IMR-90 (cell line): ENCODE results near the gene IGSF8. TPM values are rescaled to one million over a fixed set of nuclear protein-coding genes. Genes with fewer than 3 reads are reported as not detected.
A peak's percentile ranks its signal among the peaks of the same experiment; 100 is the strongest.

Source experiments
- ATAC-seq: fragments of 200-7000 bp; cut with Tn5 transposase; 2 replicates; pipeline ENCODE4 v1.9.1; 2020; ENCODE audit warnings: low read depth, mild to moderate bottlenecking, moderate library complexity
- BruUV-seq: library from RNA; stranded (reverse); fragments of 400-500 nt; replicated peaks from 2 replicates; lab custom pipeline; 2021; lab: Mats Ljungman, UMichigan
- CTCF ChIA-PET: fragments of 300-600 bp; formaldehyde crosslinking; extraction: SDS; loops from one replicate; lab custom pipeline; 2021; ENCODE audit warnings: antibody characterized with exemption; lab: Yijun Ruan, JAX
- POLR2A ChIA-PET: fragments of 300-600 bp; sonication (Branson Sonifier 250); formaldehyde crosslinking; loops from one replicate; lab custom pipeline; 2022; ENCODE audit warnings: antibody characterized with exemption; ENCODE audit not compliant: unreplicated experiment; lab: Charles Lee
- DNase-seq: peaks from one replicate; pipeline ENCODE4 v3.0.0; 2013
- H2AFZ ChIP-seq: replicated peaks from 2 replicates; pipeline ENCODE3; 2013; ENCODE audit warnings: low read length, mild to moderate bottlenecking; ENCODE audit not compliant: poor library complexity
- H2AK5ac ChIP-seq: 2 replicates; pipeline ENCODE4 v1.6.1; 2013; ENCODE audit warnings: low read depth, low read length, inconsistent platforms
- H2AK9ac ChIP-seq: replicated peaks from 2 replicates; pipeline ENCODE3; 2013; ENCODE audit warnings: mild to moderate bottlenecking, low read depth, low read length, moderate library complexity; ENCODE audit not compliant: poor library complexity
- H2BK120ac ChIP-seq: 2 replicates; pipeline ENCODE4 v1.6.1; 2013; ENCODE audit warnings: low read depth, low read length, inconsistent platforms
- H2BK15ac ChIP-seq: 3 replicates; pipeline ENCODE4 v1.6.1; 2013; ENCODE audit warnings: low read depth, low read length, inconsistent platforms
- H2BK20ac ChIP-seq: 2 replicates; pipeline ENCODE4 v1.6.1; 2013; ENCODE audit warnings: low read depth, mild to moderate bottlenecking, inconsistent platforms, low read length, moderate library complexity
- H2BK5ac ChIP-seq: 2 replicates; pipeline ENCODE4 v1.6.1; 2013; ENCODE audit warnings: mild to moderate bottlenecking, low read depth, low read length, inconsistent platforms; ENCODE audit not compliant: poor library complexity, severe bottlenecking
- H3K14ac ChIP-seq: replicated peaks from 2 replicates; pipeline ENCODE4 v1.6.1; 2013; ENCODE audit warnings: low read depth, low read length, inconsistent platforms
- H3K18ac ChIP-seq: 2 replicates; pipeline ENCODE4 v1.6.1; 2013; ENCODE audit warnings: low read depth, low read length, control low read depth
- H3K23ac ChIP-seq: 2 replicates; pipeline ENCODE4 v1.6.1; 2013; ENCODE audit warnings: low read depth, low read length, inconsistent platforms
- H3K27ac ChIP-seq: 2 replicates; pipeline ENCODE4 v1.5.1; 2013; ENCODE audit warnings: mild to moderate bottlenecking, control low read depth, low read length; ENCODE audit not compliant: insufficient read depth
- H3K27me3 ChIP-seq: 2 replicates; pipeline ENCODE4 v1.6.1; 2013; ENCODE audit warnings: low read length; ENCODE audit not compliant: control insufficient read depth, insufficient read depth
- H3K36me3 ChIP-seq: 2 replicates; pipeline ENCODE4 v1.6.1; 2013; ENCODE audit warnings: low read length, mixed read lengths; ENCODE audit not compliant: control insufficient read depth, insufficient read depth
- H3K4ac ChIP-seq: 2 replicates; pipeline ENCODE4 v1.6.1; 2013; ENCODE audit warnings: low read depth, low read length, inconsistent platforms
- H3K4me1 ChIP-seq: 2 replicates; pipeline ENCODE4 v1.6.1; 2013; ENCODE audit warnings: low read length, mixed read lengths; ENCODE audit not compliant: control insufficient read depth, insufficient read depth
- H3K4me2 ChIP-seq: 2 replicates; pipeline ENCODE4 v1.6.1; 2013; ENCODE audit warnings: low read depth, mild to moderate bottlenecking, control low read depth, low read length, moderate library complexity
- H3K4me3 ChIP-seq: 2 replicates; pipeline ENCODE4 v1.5.1; 2013; ENCODE audit warnings: low read depth, mild to moderate bottlenecking, control low read depth, low read length, moderate library complexity; ENCODE audit not compliant: insufficient read depth
- H3K56ac ChIP-seq: 2 replicates; pipeline ENCODE4 v1.6.1; 2013; ENCODE audit warnings: low read length, inconsistent platforms; ENCODE audit not compliant: insufficient read depth; ENCODE audit errors: extremely low read depth
- H3K79me1 ChIP-seq, 2 experiments: 2 replicates each; pipeline ENCODE4 v1.6.1; 2013; ENCODE audit warnings: low read length in 2 of 2, inconsistent platforms in 1 of 2, low read depth in 1 of 2
- H3K9ac ChIP-seq: 2 replicates; pipeline ENCODE4 v1.6.1; 2013; ENCODE audit warnings: low read depth, low read length, control low read depth
- H3K9me1 ChIP-seq: 2 replicates; pipeline ENCODE4 v1.6.1; 2013; ENCODE audit warnings: low read length, inconsistent platforms; ENCODE audit not compliant: insufficient read depth
- H3K9me3 ChIP-seq: 2 replicates; pipeline ENCODE4 v1.6.1; 2013; ENCODE audit warnings: low read length; ENCODE audit not compliant: control insufficient read depth, insufficient read depth
- H4K20me1 ChIP-seq: 2 replicates; pipeline ENCODE4 v1.6.1; 2013; ENCODE audit warnings: low read length, inconsistent platforms; ENCODE audit not compliant: insufficient read depth
- H4K5ac ChIP-seq: 2 replicates; pipeline ENCODE4 v1.6.1; 2013; ENCODE audit warnings: mild to moderate bottlenecking, low read depth, low read length, control low read depth
- H4K8ac ChIP-seq, 2 experiments: 2 replicates each; pipeline ENCODE4 v1.6.1; 2013; ENCODE audit warnings: low read depth in 2 of 2, low read length in 2 of 2, control low read depth in 1 of 2, inconsistent platforms in 1 of 2
- H4K91ac ChIP-seq: 2 replicates; pipeline ENCODE4 v1.6.1; 2013; ENCODE audit warnings: low read depth, low read length, inconsistent platforms; ENCODE audit not compliant: insufficient read depth
- BHLHE40 ChIP-seq: fragments of 150-350 bp; IDR thresholded peaks from 2 replicates; pipeline ENCODE4 v1.6.1; 2016; ENCODE audit warnings: mild to moderate bottlenecking, low read depth, low read length
- CEBPB ChIP-seq: IDR thresholded peaks from 2 replicates; pipeline ENCODE4 v1.6.1; 2012; ENCODE audit warnings: low read depth, low read length, improper control_type of control experiment
- CHD1 ChIP-seq: IDR thresholded peaks from 2 replicates; pipeline ENCODE4 v1.6.1; 2012; ENCODE audit warnings: low read depth, low read length, improper control_type of control experiment
- FOS ChIP-seq: fragments of 150-350 bp; IDR thresholded peaks from 2 replicates; pipeline ENCODE4 v1.6.1; 2016; ENCODE audit warnings: low read depth, low read length
- MAFK ChIP-seq: IDR thresholded peaks from 2 replicates; pipeline ENCODE4 v1.6.1; 2012; ENCODE audit warnings: low read depth, low read length, improper control_type of control experiment
- MAZ ChIP-seq: IDR thresholded peaks from 2 replicates; pipeline ENCODE4 v1.6.1; 2012; ENCODE audit warnings: low read depth, mild to moderate bottlenecking, low read length, improper control_type of control experiment, moderate library complexity, borderline replicate concordance
- MXI1 ChIP-seq: IDR thresholded peaks from 2 replicates; pipeline ENCODE4 v1.6.1; 2012; ENCODE audit warnings: low read depth, mild to moderate bottlenecking, low read length, moderate library complexity, borderline replicate concordance
- POLR2A ChIP-seq: IDR thresholded peaks from 2 replicates; pipeline ENCODE4 v1.6.1; 2012; ENCODE audit warnings: mild to moderate bottlenecking, low read depth, low read length
- RAD21 ChIP-seq: IDR thresholded peaks from 2 replicates; pipeline ENCODE4 v1.6.1; 2012; ENCODE audit warnings: low read length, improper control_type of control experiment
- RCOR1 ChIP-seq: IDR thresholded peaks from 2 replicates; pipeline ENCODE4 v1.6.1; 2012; ENCODE audit warnings: mild to moderate bottlenecking, low read length, improper control_type of control experiment; ENCODE audit not compliant: insufficient replicate concordance
- RFX5 ChIP-seq: IDR thresholded peaks from 2 replicates; pipeline ENCODE4 v1.8.0; 2012; ENCODE audit warnings: low read depth, mild to moderate bottlenecking, low read length, moderate library complexity
- WGBS, 2 experiments: methylation state at CpG; one replicate each; pipeline versions ENCODE4 v1.1.5 to v1.1.7; 2013; ENCODE audit warnings: missing lambda C conversion rate in 2 of 2; ENCODE audit not compliant: insufficient read length in 1 of 2; ENCODE audit errors: extremely low coverage in 2 of 2; 5-methylcytosine and 5-hydroxymethylcytosine counted together
- dilution Hi-C: fragments of 300-500 bp; cut with HindIII; formaldehyde crosslinking; loops from one replicate; pipeline ENCODE4 v1.14.3; 2018; ENCODE audit warnings: low sequenced_read_pairs; ENCODE audit not compliant: unreplicated experiment
- in situ Hi-C: fragments of 300-500 bp; cut with MboI; formaldehyde crosslinking; loops from 3 replicates; pipeline ENCODE4 v1.14.3; 2019; ENCODE audit warnings: low sequenced_read_pairs, inconsistent platforms, mixed read lengths
- intact Hi-C: fragments of 100-400 bp; cut with micrococcal nuclease; formaldehyde crosslinking; loops from 2 replicates; pipeline ENCODE4 v1.10.0; 2022
- polyA plus RNA-seq, 3 experiments: library from polyadenylated mRNA; depleted of rRNA; stranded (reverse); fragments of >200 nt; gene quantifications; 2 replicates each; pipeline ENCODE4 v1.2.3, GENCODE V29; 2012; ENCODE audit warnings: low replicate concordance in 1 of 3
- total RNA-seq: library from RNA; depleted of rRNA; stranded (reverse); fragments of >200 nt; gene quantifications from 2 replicates; pipeline ENCODE4 v1.2.3, GENCODE V29; 2012
- TF ChIP-seq, protein P1 (sequence below): fragments of 150-350 bp; IDR thresholded peaks from 2 replicates; pipeline ENCODE4 v1.6.1; 2017; ENCODE audit warnings: mild to moderate bottlenecking, antibody characterized with exemption, low read length, low read depth

Gene IGSF8
- total and polyA plus RNA-seq, 2 of the 4 experiments (the other 2 are of a cell fraction): 8.8 to 25.2 TPM

DNA sequence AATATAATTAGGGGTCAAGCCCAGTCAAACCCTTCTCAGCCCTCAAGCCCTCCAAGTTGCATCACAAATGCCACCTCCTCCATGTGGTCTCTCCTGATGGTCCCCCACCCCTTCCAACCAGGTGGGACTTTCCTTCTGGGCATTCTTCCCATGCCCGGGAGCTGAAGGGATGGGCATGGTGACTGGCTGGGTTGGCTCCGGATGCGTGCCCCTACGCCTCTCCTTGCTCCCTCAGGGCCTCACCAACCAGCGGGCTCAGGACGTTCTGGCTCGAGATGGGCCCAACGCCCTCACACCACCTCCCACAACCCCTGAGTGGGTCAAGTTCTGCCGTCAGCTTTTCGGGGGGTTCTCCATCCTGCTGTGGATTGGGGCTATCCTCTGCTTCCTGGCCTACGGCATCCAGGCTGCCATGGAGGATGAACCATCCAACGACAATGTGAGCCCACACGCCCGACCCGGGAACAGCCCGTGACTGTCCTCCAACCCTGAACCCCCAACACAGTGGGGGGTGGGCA is 24.6 kb upstream of the IGSF8 start:
- WGBS, 2 experiments: 84% methylated on average over 3 of the region's 16 CpGs; no CpG with 5 or more reads in 1 of the 2 experiments
- no peak overlapping the region; a peak in 1 of 4 replicates for H4K8ac ChIP-seq
- peak overlapping the region; percentile 23 for H2BK5ac ChIP-seq
- ChIA-PET CTCF (interaction anchor here (0.5 kb wide), 1 partner anchor 96 kb away, joined by 4 read pairs; no protein-coding TSS in a partner anchor), POLR2A (no interaction called here)
- peaks cover 26% of the 10 kb centered on the region for H3K9me1 ChIP-seq
- no peak overlapping the region for H3K4me2 ChIP-seq
- peak overlapping the region; percentile 91; the same call in 1 of the 2 replicates for H2BK120ac ChIP-seq
- no peaks in the 10 kb centered on the region for H3K9me3 ChIP-seq
- no peak overlapping the region for H3K23ac ChIP-seq
- ATAC-seq: no peak
- no peaks in the 10 kb centered on the region for H3K36me3 ChIP-seq
- no peak overlapping the region for H2AFZ ChIP-seq
- H4K20me1 ChIP-seq: no peaks in the 10 kb centered on the region
- TF ChIP-seq MAZ (no peak), FOS (no peak), POLR2A (no peak), MXI1 (no peak), RFX5 (no peak), MAFK (no peak), RCOR1 (no peak), BHLHE40 (no peak), CHD1 (no peak), CEBPB (no peak), RAD21 (no peak)
- TF ChIP-seq, protein P1, sequence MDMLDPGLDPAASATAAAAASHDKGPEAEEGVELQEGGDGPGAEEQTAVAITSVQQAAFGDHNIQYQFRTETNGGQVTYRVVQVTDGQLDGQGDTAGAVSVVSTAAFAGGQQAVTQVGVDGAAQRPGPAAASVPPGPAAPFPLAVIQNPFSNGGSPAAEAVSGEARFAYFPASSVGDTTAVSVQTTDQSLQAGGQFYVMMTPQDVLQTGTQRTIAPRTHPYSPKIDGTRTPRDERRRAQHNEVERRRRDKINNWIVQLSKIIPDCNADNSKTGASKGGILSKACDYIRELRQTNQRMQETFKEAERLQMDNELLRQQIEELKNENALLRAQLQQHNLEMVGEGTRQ: no peak
- dilution Hi-C loops: no loop called here
- H2BK20ac ChIP-seq: peak overlapping the region; percentile 90
- H3K79me1 ChIP-seq: no peaks in the 10 kb centered on the region
- no peak overlapping the region for H3K18ac ChIP-seq
- no peak for DNase-seq
- H3K4me3 ChIP-seq: no peak overlapping the region
- no peak overlapping the region for H3K27ac ChIP-seq
- H2BK15ac ChIP-seq: no peak overlapping the region; the same call in 2 of the 3 replicates
- H3K9ac ChIP-seq: no peak overlapping the region
- no peak overlapping the region for H3K56ac ChIP-seq
- intact Hi-C loops: no loop called here
- peaks cover 18% of the 10 kb centered on the region for H3K4me1 ChIP-seq
- BruUV-seq: no TSS peak
- H4K5ac ChIP-seq: no peak overlapping the region
- H3K27me3 ChIP-seq: peaks cover 7% of the 10 kb centered on the region
- no peak overlapping the region for H2AK9ac ChIP-seq
- peak overlapping the region; percentile 46; the same call in 1 of the 2 replicates for H2AK5ac ChIP-seq
- H3K4ac ChIP-seq: peak overlapping the region; percentile 88
- peak overlapping the region; percentile 97 for H4K91ac ChIP-seq
- H3K14ac ChIP-seq: no peak overlapping the region
- in situ Hi-C loops: no loop called here
